Uterus (tissue), 2 donors: Measurements from ENCODE around the gene LDLRAD1.

Source experiments
- POLR2A ChIP-seq, 2 donors: fragments of 450-650 bp; IDR thresholded peaks; one replicate each; pipeline ENCODE4 v1.6.1; 2016; ENCODE audit warnings: antibody characterized with exemption in 2 of 2, mild to moderate bottlenecking in 1 of 2, moderate library complexity in 1 of 2
- TF ChIP-seq, protein P1 (sequence below), 4 experiments: fragments of 200-600 bp in 2 of 4; fragments of 450-650 bp in 2 of 4; sonication (generic) in 2 of 4; IDR thresholded peaks; one replicate each; pipeline ENCODE4 v1.5.1; 2016 to 2019; ENCODE audit warnings: antibody characterized with exemption in 4 of 4, mild to moderate bottlenecking in 2 of 4, moderate library complexity in 1 of 4

DNA sequence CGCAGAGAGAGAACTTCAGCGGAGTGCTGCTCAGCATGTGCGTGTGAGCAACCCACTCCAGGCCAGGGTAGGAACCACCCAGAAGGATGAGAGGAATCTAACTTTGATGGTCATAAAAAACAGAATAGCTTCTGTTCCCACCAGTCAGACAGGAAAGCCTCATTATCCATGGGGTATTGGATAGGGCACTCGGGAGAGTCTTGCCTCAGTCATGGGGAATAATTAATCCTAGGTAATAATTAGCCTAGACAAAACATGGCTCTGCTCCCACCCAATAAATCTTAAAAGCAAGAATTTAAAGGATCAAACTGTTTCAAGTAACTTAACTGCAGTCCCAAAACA is 35.3 kb downstream of the LDLRAD1 start:
- TF ChIP-seq, protein P1, sequence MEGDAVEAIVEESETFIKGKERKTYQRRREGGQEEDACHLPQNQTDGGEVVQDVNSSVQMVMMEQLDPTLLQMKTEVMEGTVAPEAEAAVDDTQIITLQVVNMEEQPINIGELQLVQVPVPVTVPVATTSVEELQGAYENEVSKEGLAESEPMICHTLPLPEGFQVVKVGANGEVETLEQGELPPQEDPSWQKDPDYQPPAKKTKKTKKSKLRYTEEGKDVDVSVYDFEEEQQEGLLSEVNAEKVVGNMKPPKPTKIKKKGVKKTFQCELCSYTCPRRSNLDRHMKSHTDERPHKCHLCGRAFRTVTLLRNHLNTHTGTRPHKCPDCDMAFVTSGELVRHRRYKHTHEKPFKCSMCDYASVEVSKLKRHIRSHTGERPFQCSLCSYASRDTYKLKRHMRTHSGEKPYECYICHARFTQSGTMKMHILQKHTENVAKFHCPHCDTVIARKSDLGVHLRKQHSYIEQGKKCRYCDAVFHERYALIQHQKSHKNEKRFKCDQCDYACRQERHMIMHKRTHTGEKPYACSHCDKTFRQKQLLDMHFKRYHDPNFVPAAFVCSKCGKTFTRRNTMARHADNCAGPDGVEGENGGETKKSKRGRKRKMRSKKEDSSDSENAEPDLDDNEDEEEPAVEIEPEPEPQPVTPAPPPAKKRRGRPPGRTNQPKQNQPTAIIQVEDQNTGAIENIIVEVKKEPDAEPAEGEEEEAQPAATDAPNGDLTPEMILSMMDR (IDR thresholded peaks at IDR 0.05), result no peak
- TF ChIP-seq POLR2A (IDR thresholded peaks at IDR 0.05), result no peak
